Measurements from ENCODE around the gene PLD5.

DNA sequence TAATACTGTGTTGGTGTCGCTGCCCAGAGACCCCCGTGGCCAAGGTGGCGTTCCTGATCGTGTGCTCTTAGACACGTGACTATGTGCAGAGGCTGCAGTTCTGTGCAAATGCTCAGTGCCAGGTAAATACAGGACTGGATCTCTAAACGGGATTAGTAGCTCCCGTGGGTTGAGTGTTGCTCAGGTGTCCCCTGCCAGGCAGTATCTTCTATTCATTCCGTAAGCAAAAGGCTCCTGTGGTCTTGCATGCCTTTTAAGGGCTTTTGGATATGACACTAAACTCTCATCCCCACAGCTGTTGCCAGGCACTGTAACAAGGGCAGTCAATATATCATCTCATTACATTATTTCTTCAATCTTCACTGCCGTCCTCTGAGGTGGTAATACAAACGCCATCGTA is 431.4 kb downstream of the PLD5 start:
- no peak for TF ChIP-seq ESRRA (CRISPR knock-in tag; IDR thresholded peaks at IDR 0.05; ENCODE audit: low read depth)
- no peak for TF ChIP-seq ZNF460 (CRISPR knock-in tag; IDR thresholded peaks at IDR 0.05; ENCODE audit: borderline replicate concordance)
- no peak for TF ChIP-seq TBL1XR1 (IDR thresholded peaks at IDR 0.05; ENCODE audit: borderline replicate concordance, low read length, partially characterized antibody)
- TF ChIP-seq, protein P1, sequence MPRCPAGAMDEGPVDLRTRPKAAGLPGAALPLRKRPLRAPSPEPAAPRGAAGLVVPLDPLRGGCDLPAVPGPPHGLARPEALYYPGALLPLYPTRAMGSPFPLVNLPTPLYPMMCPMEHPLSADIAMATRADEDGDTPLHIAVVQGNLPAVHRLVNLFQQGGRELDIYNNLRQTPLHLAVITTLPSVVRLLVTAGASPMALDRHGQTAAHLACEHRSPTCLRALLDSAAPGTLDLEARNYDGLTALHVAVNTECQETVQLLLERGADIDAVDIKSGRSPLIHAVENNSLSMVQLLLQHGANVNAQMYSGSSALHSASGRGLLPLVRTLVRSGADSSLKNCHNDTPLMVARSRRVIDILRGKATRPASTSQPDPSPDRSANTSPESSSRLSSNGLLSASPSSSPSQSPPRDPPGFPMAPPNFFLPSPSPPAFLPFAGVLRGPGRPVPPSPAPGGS (CRISPR knock-in tag; IDR thresholded peaks at IDR 0.05): no peak
- TF ChIP-seq KLF9 (CRISPR knock-in tag; IDR thresholded peaks at IDR 0.05; ENCODE audit: low read depth): no peak
- TF ChIP-seq HCFC1 (IDR thresholded peaks at IDR 0.05; ENCODE audit: low read depth, low read length): no peak
- TF ChIP-seq, protein P2, sequence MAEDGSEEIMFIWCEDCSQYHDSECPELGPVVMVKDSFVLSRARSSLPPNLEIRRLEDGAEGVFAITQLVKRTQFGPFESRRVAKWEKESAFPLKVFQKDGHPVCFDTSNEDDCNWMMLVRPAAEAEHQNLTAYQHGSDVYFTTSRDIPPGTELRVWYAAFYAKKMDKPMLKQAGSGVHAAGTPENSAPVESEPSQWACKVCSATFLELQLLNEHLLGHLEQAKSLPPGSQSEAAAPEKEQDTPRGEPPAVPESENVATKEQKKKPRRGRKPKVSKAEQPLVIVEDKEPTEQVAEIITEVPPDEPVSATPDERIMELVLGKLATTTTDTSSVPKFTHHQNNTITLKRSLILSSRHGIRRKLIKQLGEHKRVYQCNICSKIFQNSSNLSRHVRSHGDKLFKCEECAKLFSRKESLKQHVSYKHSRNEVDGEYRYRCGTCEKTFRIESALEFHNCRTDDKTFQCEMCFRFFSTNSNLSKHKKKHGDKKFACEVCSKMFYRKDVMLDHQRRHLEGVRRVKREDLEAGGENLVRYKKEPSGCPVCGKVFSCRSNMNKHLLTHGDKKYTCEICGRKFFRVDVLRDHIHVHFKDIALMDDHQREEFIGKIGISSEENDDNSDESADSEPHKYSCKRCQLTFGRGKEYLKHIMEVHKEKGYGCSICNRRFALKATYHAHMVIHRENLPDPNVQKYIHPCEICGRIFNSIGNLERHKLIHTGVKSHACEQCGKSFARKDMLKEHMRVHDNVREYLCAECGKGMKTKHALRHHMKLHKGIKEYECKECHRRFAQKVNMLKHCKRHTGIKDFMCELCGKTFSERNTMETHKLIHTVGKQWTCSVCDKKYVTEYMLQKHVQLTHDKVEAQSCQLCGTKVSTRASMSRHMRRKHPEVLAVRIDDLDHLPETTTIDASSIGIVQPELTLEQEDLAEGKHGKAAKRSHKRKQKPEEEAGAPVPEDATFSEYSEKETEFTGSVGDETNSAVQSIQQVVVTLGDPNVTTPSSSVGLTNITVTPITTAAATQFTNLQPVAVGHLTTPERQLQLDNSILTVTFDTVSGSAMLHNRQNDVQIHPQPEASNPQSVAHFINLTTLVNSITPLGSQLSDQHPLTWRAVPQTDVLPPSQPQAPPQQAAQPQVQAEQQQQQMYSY (CRISPR knock-in tag; IDR thresholded peaks at IDR 0.05): no peak
- TF ChIP-seq ASH2L (IDR thresholded peaks at IDR 0.05; ENCODE audit: insufficient read length, low read depth, low read length): no peak
- TF ChIP-seq FOSL2 (CRISPR knock-in tag; IDR thresholded peaks at IDR 0.05): no peak
- TF ChIP-seq JUN (CRISPR knock-in tag; IDR thresholded peaks at IDR 0.05): no peak
